GM12878 (cell line): ENCODE data around the gene GLI2. TPM values are rescaled to one million over a fixed set of nuclear protein-coding genes. Genes with fewer than 3 reads are reported as not detected.

Experiments used
- ATAC-seq: fragments of 200-7000 bp; cut with Tn5 transposase; 3 replicates; pipeline ENCODE4 v1.9.1; 2020; ENCODE audit warnings: mild to moderate bottlenecking, moderate library complexity
- BruUV-seq: library from RNA; stranded (reverse); fragments of 400-500 nt; replicated peaks from 2 replicates; lab custom pipeline; 2021; lab: Mats Ljungman, UMichigan
- CTCF ChIA-PET: fragments of 300-600 bp; sonication (Branson Sonifier 250); formaldehyde crosslinking; extraction: SDS; loops from one replicate; lab custom pipeline; 2021; ENCODE audit warnings: inconsistent platforms; lab: Yijun Ruan, JAX
- POLR2A ChIA-PET: fragments of 350-600 bp; formaldehyde crosslinking; extraction: SDS; loops from one replicate; lab custom pipeline; 2021; ENCODE audit warnings: inconsistent platforms; lab: Charles Lee
- RAD21 ChIA-PET: fragments of 300-600 bp; sonication (Branson Sonifier 250); formaldehyde crosslinking; loops from one replicate; lab custom pipeline; 2023; ENCODE audit warnings: antibody characterized with exemption; ENCODE audit not compliant: unreplicated experiment; lab: Charles Lee
- SMC1A ChIA-PET: fragments of 300-600 bp; sonication (Branson Sonifier 250); formaldehyde crosslinking; loops from one replicate; lab custom pipeline; 2023; ENCODE audit not compliant: unreplicated experiment, uncharacterized antibody; lab: Charles Lee
- DNase-seq: peaks from one replicate; pipeline ENCODE4 v3.0.0-alpha.2; 2011; ENCODE audit warnings: low read depth, low spot score
- FAIRE-seq: peaks from 3 replicates; lab custom pipeline; 2011; peaks lifted over from hg19 to GRCh38; lab: Jason Lieb, UNC
- H2AFZ ChIP-seq: 2 replicates; pipeline ENCODE4 v1.6.0; 2011; ENCODE audit warnings: low read depth, low read length, control low read depth; ENCODE audit not compliant: control insufficient read depth
- H3K27ac ChIP-seq: 2 replicates; pipeline ENCODE4 v1.5.1; 2011; ENCODE audit warnings: control low read depth; ENCODE audit not compliant: control insufficient read depth, insufficient read depth
- H3K27me3 ChIP-seq, 2 experiments: replicated peaks in 1 of 2; 2 replicates each; pipeline versions ENCODE4 v1.6.0 to v1.6.1; 2011; ENCODE audit warnings: low read length in 1 of 2; ENCODE audit not compliant: control insufficient read depth in 2 of 2, insufficient read depth in 2 of 2
- H3K36me3 ChIP-seq, 2 experiments: 2 replicates each; pipeline ENCODE4 v1.5.1; 2011; ENCODE audit warnings: low read length in 1 of 2; ENCODE audit not compliant: control insufficient read depth in 2 of 2, insufficient read depth in 2 of 2
- H3K4me1 ChIP-seq: 2 replicates; pipeline ENCODE4 v1.6.1; 2011; ENCODE audit warnings: mild to moderate bottlenecking, low read length, moderate library complexity, mixed read lengths; ENCODE audit not compliant: control insufficient read depth, insufficient read depth
- H3K4me2 ChIP-seq: 2 replicates; pipeline ENCODE4 v1.6.0; 2011; ENCODE audit warnings: control low read depth; ENCODE audit not compliant: control insufficient read depth, insufficient read depth
- H3K4me3 ChIP-seq: fragments of 200-600 bp; sonication (generic); 2 replicates; pipeline ENCODE4 v1.5.1; 2016
- H3K79me2 ChIP-seq: 2 replicates; pipeline ENCODE4 v1.6.0; 2011; ENCODE audit warnings: low read length; ENCODE audit not compliant: control insufficient read depth, insufficient read depth
- H3K9ac ChIP-seq: 2 replicates; pipeline ENCODE4 v1.8.0; 2011; ENCODE audit warnings: low read length, control low read depth, mixed read lengths; ENCODE audit not compliant: control insufficient read depth, insufficient read depth
- H3K9me3 ChIP-seq: replicated peaks from 3 replicates; pipeline ENCODE4 v1.5.1; 2011; ENCODE audit warnings: mild to moderate bottlenecking, low read length; ENCODE audit not compliant: control insufficient read depth, insufficient read depth
- H4K20me1 ChIP-seq: 2 replicates; pipeline ENCODE4 v1.6.0; 2011; ENCODE audit not compliant: control insufficient read depth, insufficient read depth
- ATF2 ChIP-seq: IDR thresholded peaks from 2 replicates; pipeline ENCODE4 v1.6.1; 2012; ENCODE audit warnings: low read length, inconsistent platforms
- BHLHE40 ChIP-seq, 2 experiments: fragments of 450-650 bp in 1 of 2; IDR thresholded peaks; 2 replicates each; pipeline ENCODE4 v1.6.1; 2011 to 2017; ENCODE audit warnings: low read depth in 2 of 2, borderline replicate concordance in 1 of 2, improper control_type of control experiment in 1 of 2, low read length in 1 of 2, mild to moderate bottlenecking in 1 of 2
- GATAD2B ChIP-seq: fragments of 450-650 bp; conservative IDR thresholded peaks from 2 replicates; pipeline ENCODE4 v1.6.1; 2017; ENCODE audit warnings: low read depth, mild to moderate bottlenecking, moderate library complexity
- NR2C2 ChIP-seq: IDR thresholded peaks from 2 replicates; pipeline ENCODE4 v1.6.1; 2011; ENCODE audit warnings: borderline replicate concordance, low read depth; ENCODE audit not compliant: control insufficient read depth, insufficient read length
- PAX5 ChIP-seq: IDR thresholded peaks from 2 replicates; pipeline ENCODE4 v1.6.1; 2011; ENCODE audit warnings: low read depth, low read length, borderline replicate concordance
- POLR2A ChIP-seq: IDR thresholded peaks from 2 replicates; pipeline ENCODE4 v1.6.1; 2011; ENCODE audit warnings: low read depth, mild to moderate bottlenecking, low read length
- POU2F2 ChIP-seq: IDR thresholded peaks from 3 replicates; pipeline ENCODE4 v1.6.1; 2011; ENCODE audit warnings: low read depth, mild to moderate bottlenecking, low read length, borderline replicate concordance
- RBBP5 ChIP-seq: fragments of 200-600 bp; sonication (generic); conservative IDR thresholded peaks from 2 replicates; pipeline ENCODE4 v1.6.1; 2016
- RCOR1 ChIP-seq: conservative IDR thresholded peaks from 2 replicates; pipeline ENCODE4 v1.6.1; 2012; ENCODE audit warnings: low read depth, low read length, improper control_type of control experiment
- REST ChIP-seq: IDR thresholded peaks from 2 replicates; pipeline ENCODE4 v1.6.1; 2012; ENCODE audit warnings: mild to moderate bottlenecking, low read depth, low read length
- RFX5 ChIP-seq: IDR thresholded peaks from 2 replicates; pipeline ENCODE4 v1.6.1; 2011; ENCODE audit warnings: low read depth, low read length, improper control_type of control experiment
- SKIL ChIP-seq: fragments of 450-650 bp; IDR thresholded peaks from 2 replicates; pipeline ENCODE4 v1.6.1; 2017; ENCODE audit warnings: mild to moderate bottlenecking, low read depth, inconsistent platforms; ENCODE audit not compliant: poor library complexity, severe bottlenecking
- SPI1 ChIP-seq: IDR thresholded peaks from 2 replicates; pipeline ENCODE4 v1.6.1; 2011; ENCODE audit warnings: low read depth, mild to moderate bottlenecking, low read length, moderate library complexity, borderline replicate concordance; ENCODE audit not compliant: insufficient read depth
- TBL1XR1 ChIP-seq: IDR thresholded peaks from 2 replicates; pipeline ENCODE4 v1.6.1; 2012; ENCODE audit warnings: low read depth, low read length, improper control_type of control experiment
- TCF7 ChIP-seq: IDR thresholded peaks from 2 replicates; pipeline ENCODE4 v1.6.1; 2014; ENCODE audit warnings: antibody characterized with exemption, borderline replicate concordance
- YBX1 ChIP-seq: fragments of 450-650 bp; IDR thresholded peaks from 2 replicates; pipeline ENCODE4 v1.6.1; 2016; ENCODE audit warnings: antibody characterized with exemption
- ZNF622 ChIP-seq: fragments of 450-650 bp; IDR thresholded peaks from 2 replicates; pipeline ENCODE4 v1.6.1; 2017; ENCODE audit warnings: mild to moderate bottlenecking, inconsistent platforms
- WGBS: methylation state at CpG from one replicate; pipeline ENCODE4 v1.1.6; 2016; ENCODE audit warnings: low lambda C conversion rate; ENCODE audit not compliant: insufficient replicate concordance, insufficient coverage; ENCODE audit errors: missing lambda C conversion rate; 5-methylcytosine and 5-hydroxymethylcytosine counted together
- in situ Hi-C: fragments of 300-500 bp; cut with MboI; formaldehyde crosslinking; loops from 9 replicates; pipeline ENCODE4 v1.14.3; 2018; ENCODE audit warnings: mixed read lengths
- intact Hi-C: fragments of 100-400 bp; cut with micrococcal nuclease; formaldehyde crosslinking; loops from one replicate; pipeline ENCODE4 v1.14.2; 2022; ENCODE audit not compliant: unreplicated experiment
- polyA plus RNA-seq, 11 experiments: library from polyadenylated mRNA; depleted of rRNA in 4 of 11; unstranded in 6 of 11; stranded (reverse) in 5 of 11; fragments of >200 nt; fragmentation: Nextera tagmentation in 4 of 11; fragmentation: Illumina TruSeq in 1 of 11; extraction: Ambion mirVana in 4 of 11; extraction: Trizol in 1 of 11; gene quantifications; 1 replicate in 1 of 11; 2 replicates in 10 of 11; pipeline versions ENCODE4 v1.2.1 to v1.2.3, GENCODE V29; 2011 to 2016; ENCODE audit warnings: inconsistent platforms in 2 of 11, missing spikeins in 2 of 11, low read depth in 1 of 11
- total RNA-seq, 4 experiments: library from RNA; depleted of rRNA in 3 of 4; stranded (reverse); fragments of >200 nt in 3 of 4; fragmentation: Illumina TruSeq in 1 of 4; extraction: Trizol in 1 of 4; gene quantifications; 2 replicates each; pipeline versions ENCODE4 v1.2.1 to v1.2.3, GENCODE V29; 2013 to 2021

Gene GLI2
- total and polyA plus RNA-seq, 10 of the 15 experiments (the other 5 are each of a cell fraction or from before 2014, with no cell fraction given): 0.01 TPM; not detected in 9

GRCh38 chr2:120746144-120746543, 10.5 kb downstream of the GLI2 start (continued):
- TF ChIP-seq YBX1 (no peak), SPI1 (no peak), SKIL (no peak), NR2C2 (no peak), RBBP5 (no peak), PAX5 (no peak), ATF2 (no peak), POU2F2 (no peak)

- Histone ChIP-seq H3K9me3 (no peaks in the 10 kb centered on the region), H3K4me2 (no peak overlapping the region), H3K36me3 (no peaks in the 10 kb centered on the region), H3K79me2 (no peaks in the 10 kb centered on the region), H4K20me1 (no peaks in the 10 kb centered on the region), H2AFZ (no peak overlapping the region), H3K27ac (no peak overlapping the region), H3K4me1 (no peaks in the 10 kb centered on the region), H3K27me3 (peaks cover 1 to 3% of the 10 kb centered on the region in 2 experiments; a peak in 3 of 4 replicates), H3K4me3 (no peak overlapping the region), H3K9ac (no peak overlapping the region)
- in situ Hi-C loops (no loop called here), intact Hi-C loops (no loop called here)
- FAIRE-seq (no peak), ATAC-seq (no peak), DNase-seq (no peak)
- CTCF ChIA-PET: no interaction called here
- WGBS: 53% methylated on average over 2 of the region's 2 CpGs
- POLR2A ChIA-PET: no interaction called here
- SMC1A ChIA-PET: no interaction called here
- BruUV-seq: no TSS peak
- RAD21 ChIA-PET: no interaction called here
- TF ChIP-seq TCF7: no peak
- no peak for TF ChIP-seq GATAD2B
- no peak for TF ChIP-seq BHLHE40 (IDR thresholded peaks at IDR 0.05; ENCODE audit: borderline replicate concordance in 1 of 2, low read depth in 2 of 2, low read length in 1 of 2)
- TF ChIP-seq TBL1XR1: no peak
- no peak for TF ChIP-seq REST
- no peak for TF ChIP-seq POLR2A
- TF ChIP-seq RCOR1: no peak
- no peak for TF ChIP-seq RFX5
- TF ChIP-seq ZNF622: no peak
These were observed 11.6 kb downstream of the GLI2 start for GRCh38 chr2:120747281-120747680.
